Measurements from ENCODE around the gene CFAP157.

- TF ChIP-seq POLR2A (IDR thresholded peaks at IDR 0.05; ENCODE audit: low read depth, low read length) (no peak), TAF1 (IDR thresholded peaks at IDR 0.05; ENCODE audit: low read depth, low read length) (no peak), POLR2AphosphoS5 (IDR thresholded peaks at IDR 0.05; ENCODE audit: low read depth, low read length) (no peak)
Observed at GRCh38 chr9:127708952-127709587, 2.3 kb downstream of the CFAP157 start.

Measured in GM12891 (cell line).